B cell (primary cell): ENCODE results near the gene MARK2.

Experiments
- CTCF ChIP-seq: fragments of 200-600 bp; IDR thresholded peaks from one replicate; pipeline ENCODE4 v1.8.0; 2022; ENCODE audit warnings: antibody characterized with exemption, mild to moderate bottlenecking
- EZH2 ChIP-seq: IDR thresholded peaks from 2 replicates; pipeline ENCODE4 v1.6.1; 2012; ENCODE audit warnings: borderline replicate concordance, low read depth, mild to moderate bottlenecking, moderate library complexity, low read length; ENCODE audit not compliant: insufficient read depth, poor library complexity, severe bottlenecking

GRCh38 chr11:63813563-63814382 is 25.1 kb upstream of the MARK2 start:
- TF ChIP-seq CTCF (no peak), EZH2 (no peak)
